Measurements from ENCODE around the gene PCSK4.

Gene PCSK4

GRCh38 chr19:1468821-1469254, 21.3 kb downstream of the PCSK4 start:
- H3K4me1 ChIP-seq (ENCODE audit: control insufficient read depth, insufficient read depth, low read length), result peaks cover 12% of the 10 kb centered on the region
- H3K36me3 ChIP-seq (ENCODE audit: control insufficient read depth in 2 of 2, insufficient read depth in 1 of 2, low read length in 2 of 2), result peaks cover 0 to 10% of the 10 kb centered on the region in 2 experiments; a peak in 1 of 3 replicates
- ChIA-PET CTCF (interaction anchor here (0.9 to 1.3 kb wide), 3 partner anchors 15 to 26 kb away, joined by 3 read pairs; partner anchors contain the start of gene PCSK4), POLR2A (interaction anchor here (0.6 kb wide), 1 partner anchor 11 kb away, joined by 6 read pairs; no protein-coding TSS in a partner anchor)
- no peak overlapping the region; the same call in 1 of the 2 replicates for H3K27ac ChIP-seq (ENCODE audit: extremely low read depth, low read depth, low read length)
- no peaks in the 10 kb centered on the region for H3K9me3 ChIP-seq (ENCODE audit: control insufficient read depth, insufficient read depth, low read depth, low read length)
- TF ChIP-seq ZNF202 (tag by site-specific recombination; IDR thresholded peaks at IDR 0.05; ENCODE audit: borderline replicate concordance), result no peak
- peak; percentile 59 for TF ChIP-seq ZBTB8A (tag by site-specific recombination; IDR thresholded peaks at IDR 0.05)
- 0 out of 2 replicates have a peak, but pooled peaks have one; percentile 9 for TF ChIP-seq CTCF (tag by site-specific recombination; IDR thresholded peaks at IDR 0.05)
- no peak for TF ChIP-seq ZNF654 (tag by site-specific recombination; IDR thresholded peaks at IDR 0.05; ENCODE audit: low read depth)
- TF ChIP-seq ZBTB10 (tag by site-specific recombination; IDR thresholded peaks at IDR 0.05), result no peak
- 0 out of 2 replicates have a peak, but pooled peaks have one; percentile 23 for TF ChIP-seq KLF8 (tag by site-specific recombination; IDR thresholded peaks at IDR 0.05)
- no peak for TF ChIP-seq ZNF747 (tag by site-specific recombination; IDR thresholded peaks at IDR 0.05)
- TF ChIP-seq ZBTB20 (tag by site-specific recombination; IDR thresholded peaks at IDR 0.05), result peak; percentile 42; the same call in 1 of the 2 replicates
- TF ChIP-seq ZNF473 (tag by site-specific recombination; IDR thresholded peaks at IDR 0.05), result no peak
- H3K4me3 ChIP-seq (ENCODE audit: low read depth, low read length), result peak overlapping the region; percentile 22

- Histone ChIP-seq H3K27ac (ENCODE audit: extremely low read depth, low read depth, low read length) (no peak overlapping the region), H3K36me3 (ENCODE audit: control insufficient read depth in 2 of 2, insufficient read depth in 1 of 2, low read length in 2 of 2) (peaks cover 0 to 10% of the 10 kb centered on the region in 2 experiments; a peak in 1 of 3 replicates), H3K9me3 (ENCODE audit: control insufficient read depth, insufficient read depth, low read depth, low read length) (no peaks in the 10 kb centered on the region), H3K4me1 (ENCODE audit: control insufficient read depth, insufficient read depth, low read length) (peaks cover 12% of the 10 kb centered on the region), H3K4me3 (ENCODE audit: low read depth, low read length) (peak overlapping the region; percentile 11)
- POLR2A ChIA-PET, result interaction anchor here (0.6 kb wide), 1 partner anchor 11 kb away, joined by 6 read pairs; no protein-coding TSS in a partner anchor
- CTCF ChIA-PET, result interaction anchor here (0.6 to 1.3 kb wide), 5 partner anchors 15 to 50 kb away, joined by 3 read pairs; partner anchors contain the start of gene PCSK4
- TF ChIP-seq ZNF830 (tag by site-specific recombination; IDR thresholded peaks at IDR 0.05; ENCODE audit: low read depth), result no peak
- peak; percentile 36; the same call in 1 of the 2 replicates for TF ChIP-seq HIC1 (tag by site-specific recombination; IDR thresholded peaks at IDR 0.05)
- TF ChIP-seq ZNF658 (tag by site-specific recombination; IDR thresholded peaks at IDR 0.05), result no peak
- no peak for TF ChIP-seq ZNF529 (tag by site-specific recombination; IDR thresholded peaks at IDR 0.05; ENCODE audit: insufficient replicate concordance)
- no peak for TF ChIP-seq ZNF248 (tag by site-specific recombination; IDR thresholded peaks at IDR 0.05)
These were observed 21.8 kb downstream of the PCSK4 start for GRCh38 chr19:1468274-1468820.

Measured in HEK293 (cell line).